Left cardiac atrium (tissue), 4 donors: Measurements from ENCODE around the gene PAOX. TPM values are rescaled to one million over a fixed set of nuclear protein-coding genes. Genes with fewer than 3 reads are reported as not detected.
A peak's percentile ranks its signal among the peaks of the same experiment; 100 is the strongest.
"Not testable (repeated sequence)": the region's sequence is repeated elsewhere in the genome, so short reads cannot be mapped to it uniquely, and the experiment has no call there.

Experiments used
- ATAC-seq, 2 donors: fragments of 200-7000 bp; cut with Tn5 transposase; one replicate each; pipeline ENCODE4 v1.9.1; 2020; ENCODE audit warnings: mild to moderate bottlenecking in 2 of 2, moderate library complexity in 2 of 2
- DNase-seq: peaks from one replicate; pipeline ENCODE4 v3.0.0-alpha.2; 2020
- intact Hi-C, 2 donors: fragments of 100-400 bp; cut with DNase I; formaldehyde crosslinking; loops; one replicate each; pipeline versions ENCODE4 v1.14.1 to v1.15.1; 2022 to 2023
- total RNA-seq, 2 donors: library from RNA; stranded (reverse); fragmentation: NEBNext Ultra II Directional; extraction: Animal tissue kit (Norgen Biotek cat#: 25700); gene quantifications; one replicate each; pipeline ENCODE4 v1.2.1, GENCODE V29; 2021
- donor health status: DM: no; HTN: yes; CAD: no.
- donor health status: DM: no; HTN: yes; CAD: no; lungs with severe emphysema.
- donor health status: DM: yes; HTN: yes; CAD: no.
- donor health status: Dilated cardiomyopathy.

Gene PAOX
- total RNA-seq, 2 donors from 2014 or later, result 2.9 TPM

DNA sequence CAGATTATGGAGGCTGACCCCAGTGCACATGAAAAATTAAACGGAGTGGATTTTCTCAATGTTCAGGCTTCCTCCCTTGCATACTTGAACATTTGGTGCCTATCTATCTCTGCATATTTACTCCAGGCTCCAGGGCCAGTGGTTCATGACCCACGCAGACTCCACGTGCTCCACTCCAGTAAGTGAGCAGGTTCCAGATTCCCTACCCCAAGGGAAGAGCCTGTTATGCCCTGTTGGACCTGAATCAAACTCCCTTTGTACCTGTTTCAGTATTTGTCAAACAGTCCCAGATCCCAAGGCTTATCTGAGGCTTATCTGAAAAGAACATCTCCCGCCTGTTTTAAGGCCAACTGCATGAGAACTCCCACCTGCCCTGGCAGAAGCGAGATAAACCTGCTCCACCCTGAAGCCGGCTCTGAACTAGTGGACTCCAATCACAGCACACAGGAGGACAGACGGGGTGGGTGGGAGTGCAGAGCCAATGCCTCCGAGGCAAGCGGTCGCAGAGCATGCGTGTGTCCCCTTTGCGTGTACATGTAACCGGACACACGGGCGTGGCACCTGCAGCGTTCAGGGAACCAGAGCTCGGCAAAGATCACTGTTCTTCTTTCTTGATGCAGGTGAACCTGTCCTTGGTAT lies 19.0 kb upstream of the PAOX start:
- ATAC-seq, result no peak
- intact Hi-C loops, result no loop called here
- no peak for DNase-seq

DNA sequence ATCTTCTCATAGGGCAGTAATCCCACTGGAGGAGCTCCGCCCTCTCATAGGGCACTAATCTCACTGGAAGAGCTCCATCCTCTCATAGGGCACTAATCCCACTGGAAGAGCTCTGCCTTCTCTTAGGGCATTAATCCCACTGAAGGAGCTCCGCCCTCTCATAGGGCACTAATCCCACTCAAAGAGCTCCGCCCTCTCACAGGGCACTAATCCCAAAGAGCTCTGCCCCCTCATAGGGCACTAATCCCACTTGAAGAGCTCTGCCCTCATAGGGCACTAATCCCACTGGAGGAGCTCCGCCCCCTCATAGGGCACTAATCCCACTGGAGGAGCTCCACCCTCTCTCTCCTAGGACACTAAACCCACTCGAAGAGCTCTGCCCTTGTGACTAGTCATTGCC lies 17.8 kb upstream of the PAOX start:
- no peak for DNase-seq

DNA sequence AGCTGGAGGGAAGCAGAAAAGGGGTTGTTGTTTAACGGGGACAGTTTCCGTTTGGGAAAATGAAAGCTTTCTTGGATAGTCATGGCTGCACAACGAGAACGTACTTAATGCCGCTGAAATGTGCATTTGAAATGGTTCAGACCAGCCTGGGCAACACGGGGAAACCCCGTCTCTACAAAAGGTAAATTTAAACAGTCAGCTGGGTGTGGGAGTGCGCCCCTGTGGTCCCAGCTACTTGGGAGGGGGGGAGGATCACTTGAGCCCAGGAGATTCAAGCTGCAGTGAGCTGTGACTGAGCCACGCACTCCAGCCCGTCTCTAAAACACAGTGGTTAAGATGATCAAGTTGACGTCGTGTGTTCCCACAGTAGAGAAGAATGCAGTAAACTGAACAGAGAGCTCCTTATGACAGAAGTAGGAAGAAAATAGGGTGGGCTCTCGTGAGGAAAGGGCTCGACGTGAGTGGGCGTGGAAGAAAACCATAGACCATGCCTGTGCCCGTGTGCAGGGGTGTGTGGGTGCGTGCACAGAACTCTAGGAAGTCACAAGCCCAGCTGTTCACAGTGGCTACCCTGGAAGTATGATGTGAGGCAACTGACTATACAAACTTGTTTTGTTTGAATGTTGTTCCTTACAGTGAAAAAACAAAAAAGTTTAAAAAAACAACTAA lies 17.2 kb upstream of the PAOX start:
- intact Hi-C loops, result no loop called here
- ATAC-seq, result no peak

More for the DNA sequence above, 17.8 kb upstream of the PAOX start:
- ATAC-seq, result no peak
- intact Hi-C loops, result no loop called here

DNA sequence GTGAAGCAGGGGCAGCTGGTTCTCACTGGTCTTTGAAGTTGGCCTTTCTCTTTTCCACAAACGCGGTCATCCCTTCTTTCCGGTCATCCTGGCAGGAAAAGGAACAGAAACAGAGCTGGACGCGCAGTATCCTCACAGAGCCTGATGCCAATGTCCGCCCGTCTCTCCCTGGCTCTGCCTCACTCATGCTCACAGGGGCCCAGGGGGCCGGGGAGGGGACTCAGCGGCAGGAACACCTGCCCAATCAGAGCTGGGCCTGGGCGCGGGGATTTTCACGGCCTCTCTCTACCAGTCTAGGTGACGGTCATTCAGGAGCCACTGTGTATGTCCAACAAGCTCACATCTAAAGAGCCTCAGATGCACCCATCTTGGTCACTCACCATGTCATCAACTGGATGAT lies 16.2 kb upstream of the PAOX start:
- ATAC-seq (no peak), DNase-seq (no peak)
- intact Hi-C loops, result no loop called here

More for the DNA sequence above, 17.2 kb upstream of the PAOX start:
- DNase-seq, result no peak

DNA sequence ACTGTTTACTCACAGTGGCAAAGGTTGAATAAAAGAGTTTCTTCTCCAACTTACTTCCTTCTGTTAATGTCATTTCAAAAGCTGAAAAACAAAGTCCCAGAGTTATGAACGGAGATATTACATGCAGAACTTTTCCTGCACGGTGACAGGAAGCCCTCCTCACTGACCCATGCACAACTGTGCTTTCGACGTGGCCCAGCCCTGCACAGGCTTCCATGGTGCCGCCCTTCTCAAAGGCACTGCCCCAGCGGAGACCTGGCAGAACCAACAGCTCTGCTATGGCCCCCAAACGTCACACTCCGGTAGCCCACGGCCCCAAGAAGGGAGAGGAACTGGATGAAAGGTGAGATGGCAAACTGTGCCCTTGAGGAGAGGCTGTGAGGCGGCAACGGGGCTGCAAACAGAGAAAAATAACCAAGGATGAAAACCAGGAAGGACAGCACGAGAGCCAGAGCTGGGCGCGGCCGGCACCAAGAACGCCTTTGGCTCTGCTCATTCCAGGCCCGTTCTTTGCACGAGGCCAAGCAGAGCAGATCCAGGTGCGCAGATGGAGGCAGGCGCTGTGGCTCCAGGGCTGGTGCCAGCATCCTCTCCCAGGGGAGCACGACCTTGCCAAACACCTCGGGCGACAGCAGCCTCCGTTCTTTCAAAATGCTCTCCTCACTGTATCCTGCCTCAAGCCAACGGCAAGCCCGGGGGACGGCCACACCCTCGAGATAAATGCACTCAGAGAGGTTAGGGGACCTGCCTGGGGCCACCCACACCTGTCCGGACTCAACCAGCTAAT lies 14.2 kb upstream of the PAOX start:
- no peak for DNase-seq
- intact Hi-C loops, result no loop called here
- ATAC-seq, result peak in 1 of 2 donors; percentile 17

DNA sequence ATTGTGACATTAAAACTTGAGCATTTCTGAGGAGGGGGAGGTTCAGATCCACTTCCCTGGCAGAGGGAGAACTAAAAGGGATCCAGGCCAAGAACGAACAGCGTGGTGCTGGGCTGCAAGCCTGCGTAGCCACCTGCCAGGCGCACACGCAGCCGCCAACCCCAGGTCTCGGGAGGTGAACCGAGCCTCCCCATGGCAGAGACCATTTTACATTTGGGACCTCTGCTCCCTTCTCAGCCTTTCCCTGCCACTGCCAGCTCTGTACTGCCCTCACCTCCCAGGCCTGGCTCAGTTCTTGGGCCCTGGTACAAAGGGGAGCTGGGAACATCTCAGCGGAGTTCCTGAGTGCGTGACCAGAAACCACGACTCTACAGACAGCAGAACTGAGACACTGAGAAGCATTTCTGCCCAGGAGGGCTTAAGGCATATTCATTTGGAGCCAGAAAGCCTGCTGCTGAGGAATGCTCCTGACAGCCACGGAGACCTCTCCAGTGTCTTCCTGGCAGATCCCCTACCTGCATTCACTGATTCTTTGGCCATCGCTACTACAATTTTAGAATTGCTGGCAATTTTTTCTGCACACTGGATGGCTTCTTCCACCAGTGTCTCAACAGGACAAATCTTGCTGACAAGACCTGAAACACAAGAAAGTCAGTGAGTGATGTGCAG lies 13.5 kb upstream of the PAOX start:
- intact Hi-C loops, result no loop called here
- no peak for ATAC-seq
- DNase-seq, result no peak

DNA sequence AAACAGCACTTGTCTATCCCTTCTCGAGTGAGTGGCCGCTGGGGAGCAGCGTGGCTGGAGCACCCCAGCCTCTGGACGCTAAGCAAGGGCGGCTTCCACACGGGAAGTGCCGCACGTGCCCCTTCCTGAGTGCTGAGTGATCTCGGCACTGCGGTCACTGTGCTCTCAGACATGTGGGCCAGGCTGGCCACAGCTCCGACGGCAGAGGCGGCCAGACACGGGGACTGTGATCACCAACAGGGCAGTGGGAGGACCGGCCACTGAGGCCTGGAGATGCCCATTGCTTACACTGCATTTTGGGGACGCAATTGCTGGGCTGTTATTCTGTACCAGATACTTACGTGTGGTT lies 13.0 kb upstream of the PAOX start:
- intact Hi-C loops, result no loop called here
- no peak for ATAC-seq
- DNase-seq, result no peak

DNA sequence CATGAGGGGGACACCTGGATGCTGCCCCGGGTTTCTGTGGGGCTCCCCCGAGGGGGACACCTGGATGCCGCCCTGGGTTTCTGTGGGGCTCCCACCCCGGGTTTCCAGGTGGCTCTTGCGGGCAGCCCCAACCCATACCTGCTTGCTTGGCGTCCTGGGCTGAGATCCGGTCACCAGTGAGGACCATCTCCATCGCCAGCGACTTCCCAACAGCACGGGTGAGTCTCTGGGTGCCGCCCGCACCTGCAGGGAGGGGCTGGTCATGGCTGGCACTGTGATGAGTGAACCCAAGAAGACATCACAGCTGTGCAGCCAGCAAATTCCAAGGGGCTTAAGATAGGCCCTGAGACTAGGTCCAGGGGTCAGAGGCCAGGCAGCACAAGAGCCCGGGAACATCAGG lies 12.3 kb upstream of the PAOX start:
- ATAC-seq, result no peak
- intact Hi-C loops, result no loop called here
- no peak for DNase-seq

DNA sequence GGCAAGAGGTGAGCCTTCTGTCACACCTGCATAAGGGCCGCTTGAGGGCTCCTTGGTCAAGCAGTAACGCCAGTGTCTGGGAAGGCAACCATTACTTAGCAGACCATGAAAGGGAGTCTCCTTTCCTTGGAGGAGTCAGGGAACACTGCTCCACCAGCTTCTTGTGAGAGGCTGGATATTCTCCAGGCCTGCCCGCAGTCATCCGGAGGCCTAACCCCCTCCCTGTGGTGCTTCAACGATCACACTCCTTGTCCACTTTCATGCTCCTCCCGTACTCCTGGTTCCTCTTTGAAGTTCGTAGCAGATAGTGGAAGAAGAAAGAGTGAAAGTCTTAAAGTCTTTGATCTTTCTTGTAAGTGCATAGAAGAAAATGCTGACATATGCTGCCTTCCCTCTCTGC lies 11.6 kb upstream of the PAOX start:
- ATAC-seq, DNase-seq, intact Hi-C loops: not testable (repeated sequence)

DNA sequence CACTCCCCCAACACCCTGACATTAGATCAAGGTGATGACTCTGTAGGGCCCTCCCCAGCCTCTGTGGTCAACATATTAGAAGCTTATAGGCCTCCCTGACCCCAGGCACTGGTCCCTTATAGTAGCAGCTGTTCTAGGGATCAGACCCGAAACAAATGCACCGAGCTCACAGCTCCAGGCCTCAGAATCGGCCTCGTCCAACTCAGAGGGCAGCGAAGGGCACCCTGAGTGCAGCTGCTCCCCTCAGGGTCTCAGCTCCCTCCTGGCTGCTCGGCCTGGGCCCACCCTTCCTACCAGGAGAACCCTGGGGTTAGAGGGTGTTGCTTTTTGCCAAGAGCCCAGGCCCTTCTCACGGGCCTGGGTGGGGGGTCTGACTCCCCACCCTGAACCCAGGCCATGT lies 10.9 kb upstream of the PAOX start:
- ATAC-seq, result no peak
- intact Hi-C loops, result no loop called here
- no peak for DNase-seq

DNA sequence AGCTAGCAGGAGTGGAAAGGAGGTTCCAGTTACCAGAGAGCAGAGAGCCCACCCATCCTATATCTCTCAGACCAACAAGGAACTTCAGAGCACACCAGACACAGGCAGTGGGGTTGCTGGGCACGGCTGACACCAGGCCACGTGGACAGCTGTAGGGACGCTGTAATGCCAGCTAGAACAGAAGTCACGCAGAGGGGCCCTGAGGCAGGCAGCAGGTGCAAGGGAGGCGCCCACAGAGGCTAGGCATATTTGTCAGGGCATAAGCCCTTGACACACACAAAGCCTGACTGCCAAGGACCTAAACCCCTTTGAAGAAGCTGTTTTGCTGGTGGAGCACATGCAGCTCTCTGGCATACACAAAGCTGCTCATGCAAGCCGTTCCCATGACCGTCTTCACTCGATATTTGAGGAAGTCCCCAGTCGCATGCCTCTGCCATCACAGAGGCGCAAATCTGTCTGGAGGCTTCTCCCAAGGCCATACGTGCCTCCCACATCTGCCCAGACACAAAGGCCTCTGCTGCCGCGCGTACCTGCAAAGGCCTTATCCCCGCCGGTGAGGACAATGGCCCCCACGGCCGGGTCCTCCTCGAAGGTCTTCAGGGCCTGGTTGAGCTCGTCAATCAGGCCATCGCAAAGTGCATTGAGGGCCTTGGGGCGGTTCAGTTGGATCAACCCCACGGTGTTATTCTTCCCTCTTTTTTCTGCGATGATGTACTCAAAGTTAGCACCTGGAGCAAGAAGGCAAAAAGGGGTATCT lies 8.9 kb upstream of the PAOX start:
- ATAC-seq (no peak), DNase-seq (no peak)
- intact Hi-C loops, result no loop called here

DNA sequence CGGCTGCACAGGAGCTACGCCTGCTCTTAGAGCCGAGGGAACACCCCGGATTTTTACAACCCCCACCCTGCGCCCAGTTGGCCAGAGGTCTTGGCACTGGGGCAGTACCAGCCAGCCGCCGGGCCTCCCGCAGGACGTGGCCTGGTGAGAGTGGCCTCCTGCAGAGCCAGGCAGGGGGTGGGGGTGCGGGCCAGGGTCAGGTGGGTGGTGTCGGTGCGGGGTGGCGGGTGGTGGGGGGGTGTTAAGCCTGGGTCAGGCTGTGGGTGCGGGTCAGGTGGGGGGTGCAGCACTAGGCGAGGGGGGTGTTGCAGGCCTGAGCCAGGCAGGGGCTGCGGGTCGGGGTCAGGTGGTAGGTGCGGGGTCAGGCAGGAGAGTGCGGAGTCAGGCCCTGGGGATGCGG lies 6.6 kb upstream of the PAOX start:
- intact Hi-C loops, result no loop called here
- ATAC-seq (peak; percentile 2 to 7), DNase-seq (no peak)

DNA sequence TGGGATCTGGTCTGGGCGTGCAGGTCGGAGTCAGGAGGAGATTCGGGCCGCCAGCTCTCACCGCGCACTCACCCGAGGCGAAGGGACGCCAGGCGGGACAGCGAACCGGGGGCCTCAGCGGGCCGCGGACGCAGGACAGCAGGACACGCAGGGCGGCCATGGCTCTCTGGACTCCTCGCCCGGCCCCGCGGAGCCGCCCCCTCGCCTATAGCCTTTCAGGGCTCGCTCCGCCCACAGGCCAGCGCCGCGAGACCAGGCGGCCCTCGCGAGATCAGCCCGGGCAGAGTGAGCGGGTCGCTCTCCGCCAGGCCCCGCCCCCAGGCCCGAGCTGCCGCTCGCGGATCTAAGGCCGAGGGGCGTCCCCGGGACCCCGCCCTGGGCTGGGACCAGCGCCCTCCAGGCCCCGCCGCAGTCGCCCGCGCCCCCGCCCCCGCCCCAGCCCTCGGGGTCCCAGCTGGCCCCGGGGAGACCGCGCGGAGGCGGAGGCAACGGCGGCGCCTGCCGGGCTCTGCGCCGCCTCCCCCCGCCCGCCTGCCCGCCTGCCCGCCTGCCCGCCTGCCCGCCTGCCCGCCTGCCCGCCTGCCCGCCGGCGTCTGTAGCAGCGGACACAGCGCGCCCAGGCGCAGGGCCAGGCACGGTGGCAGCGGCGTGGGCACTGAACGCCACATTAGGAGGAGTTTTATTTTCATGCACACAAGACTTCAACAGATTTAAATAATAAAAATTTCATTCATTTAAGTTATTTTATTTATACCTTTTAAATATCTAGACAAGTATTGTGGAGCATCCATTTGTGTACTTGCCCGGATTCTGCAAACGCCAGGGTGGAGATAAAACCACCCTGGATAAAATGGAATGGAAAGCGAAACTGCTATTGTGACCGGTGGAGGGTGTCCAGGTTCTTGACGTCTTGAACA lies 5.6 kb upstream of the PAOX start, which contains the start of gene ECHS1:
TSS of gene ECHS1 (minus strand) at position 181 of the 917 bp plus-strand sequence. CDS start at position 160, 21 bp downstream.
- ATAC-seq (peak; percentile 98), DNase-seq (peak; percentile 97)
- intact Hi-C loops, result no loop called here

DNA sequence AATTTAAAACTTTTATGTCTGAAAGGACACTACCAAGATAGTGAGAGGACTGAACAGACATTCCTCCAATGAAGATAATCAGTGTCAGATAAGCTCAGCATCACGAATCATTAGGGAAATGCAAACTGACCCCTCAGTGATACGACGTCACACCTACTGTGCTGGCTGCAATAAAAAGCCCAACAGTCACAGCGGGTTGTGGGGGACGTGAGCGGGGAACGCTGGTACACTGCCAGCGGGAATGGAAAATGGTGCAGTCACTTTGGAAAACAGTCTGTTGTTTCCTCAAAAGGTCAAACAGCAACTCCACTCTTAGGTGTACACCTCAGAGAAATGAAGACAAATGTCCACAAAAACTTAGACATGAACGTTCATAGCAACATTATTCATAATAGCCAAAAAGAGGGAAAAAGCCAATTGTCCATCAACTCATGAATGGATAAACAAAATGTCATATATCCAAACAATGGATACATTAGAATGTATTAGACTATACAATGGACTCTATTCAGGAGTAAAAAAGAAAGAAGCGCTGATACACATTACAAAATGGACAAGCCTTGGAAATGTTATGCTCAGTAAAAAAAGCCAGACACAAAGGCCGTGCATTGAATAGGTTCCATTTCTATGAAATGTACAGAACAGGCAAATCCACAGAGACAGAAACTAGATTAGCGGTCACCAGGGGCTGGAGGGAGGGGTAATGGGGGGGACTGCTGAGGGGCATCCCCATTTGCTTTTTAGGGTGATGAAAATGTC lies 3.5 kb upstream of the PAOX start:
- intact Hi-C loops, result no loop called here

DNA sequence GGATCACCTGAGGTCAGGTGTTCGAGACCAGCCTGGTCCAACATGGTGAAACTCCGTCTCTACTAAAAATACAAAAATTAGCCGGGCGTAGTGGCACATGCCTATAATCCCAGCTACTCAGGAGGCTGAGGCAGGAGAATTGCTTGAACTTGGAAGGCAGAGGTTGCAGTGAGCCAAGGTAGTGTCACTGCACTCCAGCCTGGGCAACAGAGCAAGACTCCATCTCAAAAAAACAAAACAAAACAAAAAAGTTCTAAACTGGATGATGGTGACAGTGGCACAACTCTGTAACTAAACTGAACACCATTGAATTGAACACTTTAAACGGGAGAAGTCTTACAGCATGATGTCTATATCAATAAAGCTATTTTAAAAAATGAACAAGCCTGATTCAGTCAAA lies 2.9 kb upstream of the PAOX start:
- intact Hi-C loops, ATAC-seq, DNase-seq: not testable (repeated sequence)

More for the DNA sequence above, 3.5 kb upstream of the PAOX start:
- ATAC-seq, result no peak
- no peak for DNase-seq

DNA sequence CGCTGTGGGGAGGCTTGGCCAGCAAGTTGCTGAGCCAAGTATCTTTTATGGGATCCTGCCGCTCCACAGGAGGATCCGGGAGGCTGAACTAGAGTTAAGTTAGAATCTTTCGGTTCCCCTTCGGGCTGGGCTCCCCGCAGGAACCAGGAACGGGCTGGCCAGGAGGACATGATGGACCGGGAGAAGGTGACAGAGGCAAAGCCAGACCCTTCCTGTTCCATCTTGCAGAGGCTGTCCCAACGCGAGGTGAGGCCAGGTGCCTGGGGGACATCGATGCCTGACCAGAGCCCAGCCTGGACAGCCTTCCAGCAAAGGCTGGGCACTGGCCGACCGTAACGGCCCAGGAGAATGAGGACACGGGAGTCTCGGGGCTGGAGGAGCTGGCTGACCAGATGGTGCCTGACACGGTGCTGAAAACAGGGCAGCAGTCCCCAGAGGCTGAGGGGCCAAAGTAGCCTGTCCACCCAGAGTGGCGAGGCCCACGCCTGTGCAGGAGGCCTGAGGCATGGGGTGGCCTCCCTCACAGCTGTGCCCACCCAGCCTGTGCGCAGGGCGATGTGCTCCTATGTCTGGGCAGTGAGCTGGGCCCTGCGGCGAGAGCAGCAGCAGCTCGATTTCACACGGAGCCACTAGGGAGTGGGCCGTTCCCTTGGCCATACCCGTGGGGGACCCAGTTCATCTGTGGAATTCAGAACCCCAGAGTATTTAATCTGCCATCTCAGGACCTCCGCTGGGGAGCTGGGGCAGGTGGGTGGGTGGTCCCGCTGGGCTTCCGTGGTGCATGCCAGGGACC lies 1.8 kb upstream of the PAOX start:
- ATAC-seq, result no peak

More for the DNA sequence above, 1.8 kb upstream of the PAOX start:
- intact Hi-C loops, result no loop called here
- DNase-seq, result no peak
